ENCODE measurements around the gene VPS18. TPM values are rescaled to one million over a fixed set of nuclear protein-coding genes. Genes with fewer than 3 reads are reported as not detected.

VPS18 gene
- total and polyA plus RNA-seq, 2 experiments from 2014 or later = 15.8 to 32.7 TPM

DNA sequence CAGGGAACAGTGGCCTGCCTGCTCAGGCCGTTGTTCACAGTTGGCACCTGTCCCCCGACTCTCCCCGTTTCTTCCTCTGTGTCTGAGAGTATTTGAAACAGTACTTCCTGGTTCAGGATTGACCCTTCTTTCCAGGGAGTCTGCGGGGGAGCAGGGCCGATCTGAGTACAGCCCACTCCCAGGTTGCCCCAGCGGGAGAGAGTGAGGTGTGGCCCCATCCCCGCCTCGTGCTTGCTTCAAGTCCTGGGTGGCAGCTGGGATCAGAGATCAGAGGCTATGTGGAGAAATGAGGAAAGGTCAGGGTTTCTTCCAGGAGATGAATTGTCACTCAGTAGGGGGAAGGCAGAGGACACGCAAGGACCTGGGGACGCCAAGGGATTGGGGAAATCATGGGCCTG lies 28.4 kb downstream of the VPS18 start:
- Histone ChIP-seq H3K9ac (no peak overlapping the region), H2AFZ (no peak overlapping the region), H3K79me2 (ENCODE audit: insufficient read depth) (no peaks in the 10 kb centered on the region), H3K27ac (no peak overlapping the region), H3K4me2 (ENCODE audit: unreplicated experiment) (no peak overlapping the region), H3K4me3 (no peak overlapping the region), H3K27me3 (replicated peaks; ENCODE audit: insufficient read depth) (peaks cover 14% of the 10 kb centered on the region), H3K36me3 (ENCODE audit: low read depth) (no peaks in the 10 kb centered on the region), H3K4me1 (ENCODE audit: insufficient read depth) (no peaks in the 10 kb centered on the region), H3K9me2 (ENCODE audit: insufficient read depth) (no peaks in the 10 kb centered on the region), H3F3A (ENCODE audit: insufficient read depth) (no peaks in the 10 kb centered on the region), H3K9me3 (ENCODE audit: low read depth) (no peaks in the 10 kb centered on the region), H4K20me1 (ENCODE audit: insufficient read depth) (no peaks in the 10 kb centered on the region)
- in situ Hi-C loops (cut with MboI) = no loop called here
- no peak for TF ChIP-seq EZH2phosphoT487 (IDR thresholded peaks at IDR 0.05; ENCODE audit: insufficient read depth, low read depth)
- no peak for TF ChIP-seq EZH2 (IDR thresholded peaks at IDR 0.05; ENCODE audit: insufficient read depth, poor library complexity, severe bottlenecking)
- DNase-seq = no peak
- WGBS, 2 experiments (ENCODE audit: low coverage in 1 of 2, low lambda C conversion rate in 2 of 2, missing lambda C conversion rate in 2 of 2) = 65 to 73% methylated on average over 10 of the region's 10 CpGs

DNA sequence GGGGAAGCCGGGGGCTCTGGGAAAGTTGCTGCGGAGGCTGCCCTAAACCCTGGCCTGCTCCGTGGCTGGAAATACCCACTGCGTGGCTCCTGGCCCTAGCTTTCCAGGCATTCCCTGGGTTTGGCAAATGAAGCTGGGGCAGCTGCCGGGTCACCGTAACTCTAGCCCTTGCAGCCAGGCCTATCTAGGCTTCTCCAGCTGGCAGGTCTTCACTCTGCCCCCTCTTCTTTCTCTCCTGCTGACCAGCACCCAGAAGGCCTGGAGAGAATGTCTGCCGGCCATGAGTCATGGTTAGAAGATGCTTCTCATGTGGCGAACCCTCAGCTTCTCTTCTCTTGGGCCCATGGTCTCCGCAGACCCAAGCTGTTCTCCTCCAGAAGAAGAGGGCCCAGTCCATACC lies 29.3 kb downstream of the VPS18 start:
- no peak overlapping the region for H3K4me3 ChIP-seq
- no peak overlapping the region for H2AFZ ChIP-seq
- no peak overlapping the region for H3K4me2 ChIP-seq (ENCODE audit: unreplicated experiment)
- H3K36me3 ChIP-seq (ENCODE audit: low read depth) = no peaks in the 10 kb centered on the region
- in situ Hi-C loops (cut with MboI) = no loop called here
- TF ChIP-seq EZH2phosphoT487 (IDR thresholded peaks at IDR 0.05; ENCODE audit: insufficient read depth, low read depth) (no peak), EZH2 (IDR thresholded peaks at IDR 0.05; ENCODE audit: insufficient read depth, poor library complexity, severe bottlenecking) (no peak)
- peaks cover 6% of the 10 kb centered on the region; the same call in 1 of the 2 replicates for H3K4me1 ChIP-seq (ENCODE audit: insufficient read depth)
- H3K9ac ChIP-seq = no peak overlapping the region
- H3F3A ChIP-seq (ENCODE audit: insufficient read depth) = no peaks in the 10 kb centered on the region
- H3K9me2 ChIP-seq (ENCODE audit: insufficient read depth) = no peaks in the 10 kb centered on the region
- WGBS, 2 experiments (ENCODE audit: low coverage in 1 of 2, low lambda C conversion rate in 2 of 2, missing lambda C conversion rate in 2 of 2) = 80 to 91% methylated on average over 9 of the region's 9 CpGs
- H3K27me3 ChIP-seq (replicated peaks; ENCODE audit: insufficient read depth) = peaks cover 23% of the 10 kb centered on the region
- H4K20me1 ChIP-seq (ENCODE audit: insufficient read depth) = no peaks in the 10 kb centered on the region
- no peak overlapping the region for H3K27ac ChIP-seq
- peak; percentile 21 for DNase-seq
- no peaks in the 10 kb centered on the region for H3K9me3 ChIP-seq (ENCODE audit: low read depth)
- H3K79me2 ChIP-seq (ENCODE audit: insufficient read depth) = no peaks in the 10 kb centered on the region

DNA sequence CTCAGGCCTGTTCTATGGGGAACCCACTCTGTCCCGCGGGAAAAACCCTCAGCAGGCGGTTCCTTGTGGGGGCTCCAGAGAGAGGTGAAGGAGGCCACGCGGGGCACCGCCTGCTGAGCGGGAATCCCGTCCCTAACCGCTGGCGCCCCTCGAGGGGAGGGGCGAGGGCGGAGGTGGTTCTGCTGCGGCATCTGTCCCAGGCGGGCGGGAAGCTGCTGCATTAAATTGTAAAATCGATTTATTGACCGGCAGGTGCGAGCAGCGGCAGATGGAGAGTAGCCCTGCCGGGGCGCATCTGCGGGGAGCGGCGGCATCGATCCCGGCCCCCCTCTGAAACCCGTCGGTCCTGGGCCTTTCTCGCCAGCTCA lies 31.2 kb downstream of the VPS18 start:
- DNase-seq = no peak
- H4K20me1 ChIP-seq (ENCODE audit: insufficient read depth) = no peaks in the 10 kb centered on the region
- H3K9me3 ChIP-seq (ENCODE audit: low read depth) = no peaks in the 10 kb centered on the region
- no peaks in the 10 kb centered on the region for H3K9me2 ChIP-seq (ENCODE audit: insufficient read depth)
- H3K27me3 ChIP-seq (replicated peaks; ENCODE audit: insufficient read depth) = peaks cover 33% of the 10 kb centered on the region
- H3K27ac ChIP-seq = no peak overlapping the region
- WGBS, 2 experiments (ENCODE audit: low coverage in 1 of 2, low lambda C conversion rate in 2 of 2, missing lambda C conversion rate in 2 of 2) = 62 to 70% methylated on average over 20 to 30 of the region's 30 CpGs
- no peak overlapping the region for H3K4me3 ChIP-seq
- no peaks in the 10 kb centered on the region for H3F3A ChIP-seq (ENCODE audit: insufficient read depth)
- no peak overlapping the region for H3K4me2 ChIP-seq (ENCODE audit: unreplicated experiment)
- TF ChIP-seq EZH2phosphoT487 (IDR thresholded peaks at IDR 0.05; ENCODE audit: insufficient read depth, low read depth) = no peak
- no peak for TF ChIP-seq EZH2 (IDR thresholded peaks at IDR 0.05; ENCODE audit: insufficient read depth, poor library complexity, severe bottlenecking)
- H2AFZ ChIP-seq = no peak overlapping the region
- no peak overlapping the region for H3K9ac ChIP-seq
- in situ Hi-C loops (cut with MboI) = no loop called here
- no peaks in the 10 kb centered on the region for H3K36me3 ChIP-seq (ENCODE audit: low read depth)
- H3K4me1 ChIP-seq (ENCODE audit: insufficient read depth) = peaks cover 12% of the 10 kb centered on the region
- H3K79me2 ChIP-seq (ENCODE audit: insufficient read depth) = no peaks in the 10 kb centered on the region

DNA sequence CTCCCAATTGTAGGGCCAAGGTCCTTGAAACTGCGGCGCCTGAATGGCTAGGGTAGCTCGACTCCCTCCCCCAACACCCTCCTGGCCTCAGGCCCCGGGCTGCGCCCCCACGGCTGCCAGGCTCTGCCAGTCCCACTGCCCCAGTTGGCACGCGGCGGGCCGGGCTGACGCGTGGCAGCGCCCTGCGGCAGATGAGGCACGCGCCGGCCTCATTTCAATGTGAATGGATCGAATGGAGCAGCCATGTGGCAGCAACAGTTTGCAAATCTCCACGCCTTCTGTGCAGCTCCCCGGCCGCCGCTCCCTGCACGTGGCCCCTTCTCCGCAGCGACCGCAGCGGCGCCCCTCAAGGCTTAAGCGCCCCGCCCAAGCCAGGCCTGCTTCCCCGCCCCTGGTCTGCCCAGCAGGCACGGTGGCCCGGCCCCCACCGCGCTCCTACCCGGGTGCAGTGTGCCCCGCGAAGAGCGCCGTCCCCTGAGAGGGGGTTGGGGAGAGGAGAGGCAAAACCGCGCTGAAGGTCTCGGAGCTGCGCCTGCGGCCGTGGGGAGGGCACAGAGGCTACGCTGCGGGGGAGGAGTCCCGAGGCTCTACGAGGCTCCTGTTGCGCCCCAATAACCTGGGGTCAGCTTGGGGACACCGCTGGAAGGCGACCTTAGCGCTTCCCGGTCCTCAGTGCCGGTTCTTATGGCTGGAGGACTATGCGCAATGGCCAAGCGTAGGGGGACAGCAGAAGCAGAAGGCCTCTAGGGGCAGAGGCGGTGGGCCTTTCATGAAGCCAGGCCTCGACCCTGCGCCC lies 31.8 kb downstream of the VPS18 start:
- peak overlapping the region; percentile 24 for H2AFZ ChIP-seq
- 19 to 22% methylated on average over 47 to 50 of the region's 61 CpGs for WGBS, 2 experiments (ENCODE audit: low coverage in 1 of 2, low lambda C conversion rate in 2 of 2, missing lambda C conversion rate in 2 of 2)

More for the DNA sequence above, 31.8 kb downstream of the VPS18 start:
- Histone ChIP-seq H3K9me3 (ENCODE audit: low read depth) (no peaks in the 10 kb centered on the region), H4K20me1 (ENCODE audit: insufficient read depth) (no peaks in the 10 kb centered on the region), H3K79me2 (ENCODE audit: insufficient read depth) (no peaks in the 10 kb centered on the region), H3K27ac (no peak overlapping the region), H3K4me3 (peak overlapping the region; percentile 46), H3K9me2 (ENCODE audit: insufficient read depth) (no peaks in the 10 kb centered on the region), H3K9ac (no peak overlapping the region), H3K4me1 (ENCODE audit: insufficient read depth) (peaks cover 15% of the 10 kb centered on the region), H3K27me3 (replicated peaks; ENCODE audit: insufficient read depth) (peaks cover 38% of the 10 kb centered on the region), H3K36me3 (ENCODE audit: low read depth) (no peaks in the 10 kb centered on the region), H3K4me2 (ENCODE audit: unreplicated experiment) (no peak overlapping the region), H3F3A (ENCODE audit: insufficient read depth) (no peaks in the 10 kb centered on the region)
- in situ Hi-C loops (cut with MboI) = no loop called here
- no peak for TF ChIP-seq EZH2 (IDR thresholded peaks at IDR 0.05; ENCODE audit: insufficient read depth, poor library complexity, severe bottlenecking)
- TF ChIP-seq EZH2phosphoT487 (IDR thresholded peaks at IDR 0.05; ENCODE audit: insufficient read depth, low read depth) = no peak
- peak; percentile 55 for DNase-seq

Data from GM23248 (cell line).